Amniotic stem cell (primary cell): ENCODE measurements around the gene SENP6.
"Not testable (repeated sequence)": the region's sequence is repeated elsewhere in the genome, so short reads cannot be mapped to it uniquely, and the experiment has no call there.

Source experiments
- DNase-seq: peaks from one replicate; lab custom pipeline; 2025; lab: John Stamatoyannopoulos, UW

The SENP6 gene

GRCh38 chr6:75666592-75666991 lies 64.9 kb downstream of the SENP6 start:
- no peak for DNase-seq

DNA sequence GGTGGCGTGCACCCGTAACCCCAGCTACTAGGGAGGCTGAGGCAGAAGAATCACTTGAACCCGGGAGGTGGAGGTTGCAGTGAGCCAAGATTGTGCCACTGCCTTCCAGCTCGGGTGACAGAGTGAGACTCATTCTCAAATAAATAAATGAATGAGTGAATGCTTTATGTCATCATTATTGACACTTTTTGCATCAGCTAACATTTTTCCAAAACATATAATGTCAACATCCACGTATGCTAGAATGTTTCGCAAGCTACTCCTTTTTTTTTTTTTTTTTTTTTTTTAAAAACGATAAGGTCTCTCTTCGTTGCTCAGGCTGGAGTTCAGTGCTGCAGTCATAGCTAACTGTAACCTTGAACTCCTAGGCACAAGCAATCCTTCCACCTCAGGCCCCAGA lies 72.2 kb downstream of the SENP6 start:
- DNase-seq, result no peak

DNA sequence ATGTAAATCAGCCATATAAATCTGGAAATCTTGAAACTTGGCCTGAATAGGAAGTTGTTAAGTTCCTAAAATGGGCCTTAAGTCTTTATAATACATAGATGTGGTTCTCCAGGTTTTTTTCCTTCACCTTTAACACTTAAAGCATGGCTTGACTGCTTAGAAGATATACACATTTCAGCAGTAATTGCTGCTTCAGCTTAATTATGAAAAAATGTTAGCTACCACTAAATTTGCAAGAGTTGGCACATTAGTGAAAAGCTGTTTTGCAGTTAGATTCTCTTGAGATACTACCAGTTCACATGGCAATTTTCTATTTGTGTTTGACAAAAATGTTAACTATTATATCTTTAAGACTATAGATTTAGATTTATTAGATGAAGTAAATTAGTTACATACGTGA lies 74.7 kb downstream of the SENP6 start:
- DNase-seq, result no peak

DNA sequence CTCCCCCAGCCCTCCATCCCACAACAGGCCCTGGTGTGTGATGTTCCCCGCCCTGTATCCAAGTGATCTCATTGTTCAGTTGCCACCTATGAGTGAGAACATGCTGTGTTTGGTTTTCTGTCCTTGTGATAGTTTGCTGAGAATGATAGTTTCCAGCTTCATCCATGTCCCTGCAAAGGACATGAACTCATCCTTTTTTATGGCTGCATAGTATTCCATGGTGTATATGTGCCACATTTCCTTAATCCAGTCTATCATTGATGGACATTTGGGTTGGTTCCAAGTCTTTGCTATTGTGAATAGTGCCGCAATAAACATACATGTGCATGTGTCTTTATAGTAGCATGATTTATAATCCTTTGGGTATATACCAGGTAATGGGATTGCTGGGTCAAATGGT lies 80.9 kb downstream of the SENP6 start:
- DNase-seq, result not testable (repeated sequence)

DNA sequence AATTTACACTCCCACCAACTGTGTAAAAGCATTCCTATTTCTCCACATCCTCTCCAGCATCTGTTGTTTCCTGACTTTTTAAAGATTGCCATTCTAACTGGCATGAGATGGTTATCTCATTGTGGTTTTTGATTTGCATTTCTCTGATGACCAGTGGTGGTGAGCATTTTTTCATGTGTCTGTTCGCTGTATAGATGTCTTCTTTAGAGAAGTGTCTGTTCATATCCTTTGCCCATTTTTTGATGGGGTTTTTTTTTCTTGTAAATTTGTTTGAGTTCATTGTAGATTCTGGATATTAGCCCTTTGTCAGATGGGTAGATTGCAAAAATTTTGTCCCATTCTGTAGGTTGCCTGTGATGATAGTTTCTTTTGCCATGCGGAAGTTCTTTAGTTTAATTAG lies 81.3 kb downstream of the SENP6 start:
- not testable (repeated sequence) for DNase-seq

GRCh38 chr6:75687535-75687934 lies 85.9 kb downstream of the SENP6 start:
- not testable (repeated sequence) for DNase-seq

DNA sequence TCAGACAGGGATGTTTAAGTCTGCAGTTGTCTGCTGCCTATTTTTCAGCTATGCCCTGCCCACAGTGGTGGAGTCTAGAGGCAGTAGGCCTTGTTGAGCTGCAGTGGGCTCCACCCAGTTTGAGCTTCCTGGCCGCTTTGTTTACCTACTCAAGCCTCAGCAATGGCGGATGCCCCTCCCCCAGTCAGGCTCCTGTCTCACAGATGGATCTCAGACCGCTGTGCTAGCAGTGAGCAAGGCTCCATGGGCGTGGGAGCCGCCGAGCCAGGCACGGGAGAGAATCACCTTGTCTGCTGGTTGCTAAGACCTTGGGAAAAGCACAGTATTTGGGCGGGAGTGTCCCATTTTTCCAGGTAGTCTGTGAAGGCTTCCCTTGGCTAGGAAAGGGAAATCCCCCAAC lies 86.3 kb downstream of the SENP6 start:
- DNase-seq, result not testable (repeated sequence)

DNA sequence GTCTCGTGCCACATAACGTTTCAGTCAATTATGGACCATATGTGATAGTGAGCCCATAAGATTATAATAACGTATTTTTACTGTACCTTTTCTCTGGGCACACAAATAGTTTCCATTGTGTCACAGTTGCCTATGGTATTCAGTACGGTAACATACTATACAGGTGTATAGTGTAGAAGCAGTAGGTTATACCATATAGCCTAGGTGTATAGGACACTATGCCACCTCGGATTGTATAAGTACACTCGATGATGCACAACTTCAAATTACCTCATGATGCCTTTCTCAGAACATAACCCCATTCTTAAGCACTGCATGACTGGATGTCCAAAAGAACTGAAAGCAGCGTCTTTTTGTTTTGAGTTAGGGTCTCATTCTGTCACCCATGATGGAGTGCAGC lies 87.9 kb downstream of the SENP6 start:
- DNase-seq, result no peak

- DNase-seq, result no peak
These were observed 89.3 kb downstream of the SENP6 start for GRCh38 chr6:75691012-75691411.

GRCh38 chr6:75693534-75693933 lies 91.9 kb downstream of the SENP6 start:
- no peak for DNase-seq

GRCh38 chr6:75694406-75694805 lies 92.7 kb downstream of the SENP6 start:
- DNase-seq, result no peak

DNA sequence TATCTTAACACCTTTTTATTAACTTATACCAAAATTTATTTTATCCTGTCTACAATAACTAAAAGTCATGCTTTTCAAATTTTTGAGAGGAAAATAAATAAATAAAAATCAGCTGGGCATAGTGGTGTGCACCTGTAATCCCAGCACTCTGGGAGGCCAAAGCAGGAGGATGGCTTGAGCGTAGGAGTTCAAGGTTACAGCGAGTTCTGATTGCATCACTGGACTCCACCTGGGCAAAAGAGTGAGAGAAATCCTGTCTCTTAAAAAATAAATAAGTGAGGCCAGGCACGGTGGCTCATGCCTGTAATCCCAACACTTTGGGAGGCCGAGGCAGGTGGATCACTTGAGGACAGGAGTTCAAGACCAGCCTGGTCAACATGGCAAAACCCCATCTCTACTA lies 106.7 kb downstream of the SENP6 start:
- not testable (repeated sequence) for DNase-seq

GRCh38 chr6:75711173-75711572 lies 109.5 kb downstream of the SENP6 start:
- no peak for DNase-seq

- DNase-seq, result no peak
These were observed 117.5 kb downstream of the SENP6 start for GRCh38 chr6:75719133-75719532.

GRCh38 chr6:75723382-75723781 lies 121.7 kb downstream of the SENP6 start:
- DNase-seq, result no peak

DNA sequence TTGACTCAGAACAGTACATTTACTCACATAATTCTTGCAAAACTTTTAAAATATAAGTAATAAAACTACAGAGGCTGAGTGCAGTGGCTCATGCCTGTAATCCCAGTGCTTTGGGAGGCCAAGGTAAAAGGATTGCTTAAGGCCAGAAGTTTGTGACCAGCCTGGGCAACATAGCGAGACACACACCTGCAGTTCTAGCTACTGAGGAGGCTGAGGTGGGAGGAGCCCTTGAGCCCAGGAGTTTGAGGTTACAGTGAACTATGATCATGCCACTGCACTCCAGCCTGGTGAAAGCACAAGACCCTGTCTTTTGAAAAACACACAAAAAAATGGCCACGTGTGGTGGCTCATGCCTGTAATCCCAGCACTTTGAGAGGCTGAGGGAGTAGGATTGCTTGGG lies 125.5 kb downstream of the SENP6 start:
- DNase-seq, result no peak

GRCh38 chr6:75731029-75731428 lies 129.3 kb downstream of the SENP6 start:
- not testable (repeated sequence) for DNase-seq

GRCh38 chr6:75735491-75736186 lies 134.0 kb downstream of the SENP6 start:
- DNase-seq, result no peak

- no peak for DNase-seq
These were observed 142.3 kb downstream of the SENP6 start for GRCh38 chr6:75743971-75744370.

- no peak for DNase-seq
These were observed 143.7 kb downstream of the SENP6 start for GRCh38 chr6:75745404-75745803.

DNA sequence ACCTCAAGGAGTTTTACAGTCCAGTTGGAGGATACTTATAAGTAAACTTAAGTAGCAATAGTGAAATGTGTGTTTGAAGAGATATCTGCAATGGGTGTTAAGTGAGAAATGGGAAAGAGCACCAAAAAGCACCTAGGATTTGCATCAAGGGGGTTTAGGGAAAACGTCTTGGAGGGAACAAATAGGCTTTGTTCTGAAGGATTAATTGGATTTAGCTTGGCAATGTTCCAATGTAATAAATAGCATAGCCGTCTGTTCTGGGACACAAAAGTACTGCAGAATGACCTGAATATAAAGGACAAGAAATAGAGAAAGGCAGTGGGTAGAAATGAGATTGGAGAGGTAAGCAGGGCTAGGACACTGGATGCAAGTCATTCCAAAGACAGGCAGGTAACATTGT lies 144.5 kb downstream of the SENP6 start:
- DNase-seq, result no peak

DNA sequence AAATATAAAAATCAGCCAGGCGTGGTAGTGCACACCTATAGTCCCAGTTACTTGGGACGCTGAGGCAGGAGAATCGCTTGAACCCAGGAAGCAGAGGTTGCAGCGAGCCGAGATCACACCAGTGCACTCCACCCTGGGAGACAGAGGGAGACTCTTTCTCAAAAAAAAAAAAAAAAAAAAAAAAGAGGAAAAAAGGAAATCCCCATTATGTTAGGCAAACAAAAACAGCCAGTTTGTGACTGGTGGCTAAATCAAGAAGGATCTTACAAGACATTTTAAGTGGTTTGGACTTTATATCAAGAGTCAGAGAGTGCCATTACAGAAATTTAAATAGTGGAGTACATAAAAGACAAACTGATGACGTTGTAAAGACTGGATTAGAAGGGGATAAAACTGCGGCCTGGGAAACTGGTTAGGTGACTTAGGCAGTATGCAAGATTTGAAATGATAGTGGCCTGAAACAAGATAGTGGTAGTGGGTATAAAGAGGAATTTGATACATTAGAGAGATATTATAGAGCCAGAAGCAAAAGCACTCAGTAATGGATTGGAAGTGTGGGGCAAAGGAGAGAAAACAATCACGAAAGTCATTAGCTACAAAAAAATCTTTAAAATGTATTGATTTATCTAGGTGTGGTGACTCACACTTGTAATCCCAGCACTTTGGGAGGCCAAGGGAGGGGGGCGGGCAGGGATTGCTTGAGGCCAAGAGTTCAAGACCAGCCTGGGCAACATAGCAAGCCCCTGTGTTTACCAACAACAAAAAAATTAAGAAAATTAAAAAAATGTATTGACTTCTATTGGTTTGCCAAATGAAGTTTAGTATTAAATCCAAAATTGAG lies 145.7 kb downstream of the SENP6 start:
- DNase-seq, result no peak

DNA sequence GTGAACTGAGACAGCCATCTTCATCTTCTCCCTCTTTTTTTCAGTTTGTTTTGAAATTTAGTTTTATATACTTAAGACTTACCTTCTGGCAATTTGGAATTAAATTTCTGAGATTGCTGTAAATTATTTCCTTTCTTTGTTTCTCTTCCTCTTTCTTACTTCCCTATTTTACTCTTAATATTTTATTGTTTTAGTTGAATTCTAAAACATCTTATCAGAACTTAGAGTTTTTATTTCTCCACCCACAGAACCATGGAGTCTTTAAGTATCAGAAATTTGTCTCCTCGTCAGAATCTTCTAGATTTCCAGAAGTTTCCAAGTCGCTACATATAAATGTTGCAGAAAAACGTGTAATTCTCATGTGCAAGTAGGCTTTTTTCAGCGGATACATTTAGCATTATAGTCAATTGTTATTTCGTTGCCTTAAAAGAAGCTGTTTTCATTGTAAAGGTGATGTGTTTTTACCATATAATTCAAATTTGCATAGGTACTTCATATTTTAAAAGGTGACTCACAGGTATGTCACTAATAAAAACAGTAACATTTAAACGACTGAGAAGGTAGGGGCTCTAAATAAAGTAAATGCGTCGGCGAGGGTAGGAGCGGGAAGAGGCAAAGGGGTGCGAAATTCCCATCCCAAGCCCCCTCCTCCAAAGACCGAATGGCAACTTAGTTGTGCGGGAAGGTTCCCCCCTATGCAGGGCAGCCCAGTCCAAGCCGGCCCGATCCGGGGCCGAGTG lies 146.5 kb downstream of the SENP6 start:
- no peak for DNase-seq
